Parathyroid adenoma (tissue), 2 donors: ENCODE data around the gene TIMD4.

ENCODE experiments used
- H2AFZ ChIP-seq: fragments of 300-600 bp; sonication (generic); one replicate; pipeline ENCODE4 v1.7.0; 2017; ENCODE audit warnings: antibody characterized with exemption, mild to moderate bottlenecking
- H3K27ac ChIP-seq: fragments of 300-600 bp; sonication (generic); one replicate; pipeline ENCODE4 v1.7.0; 2017
- H3K27me3 ChIP-seq: fragments of 300-600 bp; sonication (generic); one replicate; pipeline ENCODE4 v1.7.0; 2017; ENCODE audit warnings: low read length; ENCODE audit not compliant: control insufficient read depth, insufficient read depth
- H3K36me3 ChIP-seq: fragments of 300-600 bp; sonication (generic); one replicate; pipeline ENCODE4 v1.7.0; 2017; ENCODE audit warnings: low read length; ENCODE audit not compliant: control insufficient read depth, insufficient read depth
- H3K4me1 ChIP-seq: fragments of 300-600 bp; sonication (generic); one replicate; pipeline ENCODE4 v1.7.0; 2017; ENCODE audit warnings: control low read depth
- H3K4me2 ChIP-seq: fragments of 300-600 bp; sonication (generic); one replicate; pipeline ENCODE4 v1.7.0; 2017; ENCODE audit warnings: low read length
- H3K4me3 ChIP-seq: fragments of 300-600 bp; sonication (generic); one replicate; pipeline ENCODE4 v1.7.0; 2017; ENCODE audit warnings: low read depth, low read length
- H3K79me2 ChIP-seq: fragments of 300-600 bp; sonication (generic); one replicate; pipeline ENCODE4 v1.7.0; 2017; ENCODE audit warnings: control low read depth
- H3K9ac ChIP-seq: fragments of 300-600 bp; sonication (generic); one replicate; pipeline ENCODE4 v1.7.0; 2017; ENCODE audit warnings: mild to moderate bottlenecking
- H3K9me3 ChIP-seq: fragments of 300-600 bp; sonication (generic); one replicate; pipeline ENCODE4 v1.7.0; 2017; ENCODE audit warnings: low read length; ENCODE audit not compliant: control insufficient read depth
- TF ChIP-seq, protein P1 (sequence below): fragments of 300-600 bp; sonication (generic); IDR thresholded peaks from one replicate; pipeline ENCODE4 v1.7.0; 2017; ENCODE audit warnings: antibody characterized with exemption, mild to moderate bottlenecking
- donor health status: primary hyperparathyroidism.

Gene TIMD4

GRCh38 chr5:156892864-156893263 is 70.2 kb downstream of the TIMD4 start:
- Histone ChIP-seq H3K4me2 (no peak overlapping the region), H2AFZ (no peak overlapping the region), H3K36me3 (no peaks in the 10 kb centered on the region), H3K4me1 (no peaks in the 10 kb centered on the region), H3K9me3 (no peaks in the 10 kb centered on the region), H3K9ac (no peak overlapping the region), H3K27ac (no peak overlapping the region), H3K79me2 (no peaks in the 10 kb centered on the region), H3K27me3 (no peaks in the 10 kb centered on the region), H3K4me3 (no peak overlapping the region)
- TF ChIP-seq, protein P1, sequence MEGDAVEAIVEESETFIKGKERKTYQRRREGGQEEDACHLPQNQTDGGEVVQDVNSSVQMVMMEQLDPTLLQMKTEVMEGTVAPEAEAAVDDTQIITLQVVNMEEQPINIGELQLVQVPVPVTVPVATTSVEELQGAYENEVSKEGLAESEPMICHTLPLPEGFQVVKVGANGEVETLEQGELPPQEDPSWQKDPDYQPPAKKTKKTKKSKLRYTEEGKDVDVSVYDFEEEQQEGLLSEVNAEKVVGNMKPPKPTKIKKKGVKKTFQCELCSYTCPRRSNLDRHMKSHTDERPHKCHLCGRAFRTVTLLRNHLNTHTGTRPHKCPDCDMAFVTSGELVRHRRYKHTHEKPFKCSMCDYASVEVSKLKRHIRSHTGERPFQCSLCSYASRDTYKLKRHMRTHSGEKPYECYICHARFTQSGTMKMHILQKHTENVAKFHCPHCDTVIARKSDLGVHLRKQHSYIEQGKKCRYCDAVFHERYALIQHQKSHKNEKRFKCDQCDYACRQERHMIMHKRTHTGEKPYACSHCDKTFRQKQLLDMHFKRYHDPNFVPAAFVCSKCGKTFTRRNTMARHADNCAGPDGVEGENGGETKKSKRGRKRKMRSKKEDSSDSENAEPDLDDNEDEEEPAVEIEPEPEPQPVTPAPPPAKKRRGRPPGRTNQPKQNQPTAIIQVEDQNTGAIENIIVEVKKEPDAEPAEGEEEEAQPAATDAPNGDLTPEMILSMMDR, result no peak

DNA sequence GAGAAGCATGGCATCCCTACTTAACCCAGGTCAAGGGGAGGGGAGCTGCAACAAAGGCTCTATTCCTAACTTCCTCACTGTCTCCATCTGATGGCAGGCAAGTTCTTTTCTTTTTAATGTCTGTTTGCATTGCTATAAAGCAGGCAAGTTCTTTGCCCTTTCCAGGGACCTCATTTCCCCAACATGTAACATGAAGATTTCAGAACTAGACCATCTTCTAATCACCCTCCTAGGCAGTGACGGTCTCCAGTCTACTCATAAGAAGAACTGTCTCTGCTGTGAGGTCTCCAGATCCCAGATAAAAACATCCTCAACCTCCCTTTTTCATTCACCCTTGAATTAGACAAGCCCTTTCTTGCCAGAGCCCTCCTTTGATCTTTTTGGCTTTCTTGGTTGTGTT is 70.8 kb downstream of the TIMD4 start:
- H3K9ac ChIP-seq, result no peak overlapping the region
- no peaks in the 10 kb centered on the region for H3K36me3 ChIP-seq
- H3K4me1 ChIP-seq, result no peaks in the 10 kb centered on the region
- no peaks in the 10 kb centered on the region for H3K27me3 ChIP-seq
- no peaks in the 10 kb centered on the region for H3K79me2 ChIP-seq
- no peak overlapping the region for H3K27ac ChIP-seq
- no peak overlapping the region for H2AFZ ChIP-seq
- no peaks in the 10 kb centered on the region for H3K9me3 ChIP-seq
- H3K4me3 ChIP-seq, result no peak overlapping the region
- no peak overlapping the region for H3K4me2 ChIP-seq
- TF ChIP-seq, protein P1, result no peak

DNA sequence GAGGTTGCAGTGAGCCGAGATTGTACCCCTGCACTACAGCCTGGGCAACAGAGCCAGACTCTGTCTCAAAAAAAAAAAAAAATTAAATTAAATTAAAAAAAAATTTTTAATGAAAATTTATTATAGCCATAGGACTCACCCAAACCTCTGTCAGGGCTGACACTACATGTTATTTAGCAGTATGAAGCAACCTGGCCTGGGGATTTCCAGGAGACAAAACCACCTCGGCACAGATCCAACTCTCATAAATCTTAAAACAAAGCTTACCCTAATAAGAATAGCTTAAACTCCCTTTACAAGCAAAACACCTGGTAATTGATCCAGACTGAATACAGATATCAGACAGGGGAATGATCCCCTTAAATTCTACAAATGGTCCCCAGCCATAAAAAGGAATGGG is 74.5 kb downstream of the TIMD4 start:
- Histone ChIP-seq H3K27ac (no peak overlapping the region), H3K4me2 (no peak overlapping the region), H3K36me3 (no peaks in the 10 kb centered on the region), H3K4me3 (no peak overlapping the region), H2AFZ (no peak overlapping the region), H3K9ac (no peak overlapping the region), H3K79me2 (no peaks in the 10 kb centered on the region), H3K27me3 (no peaks in the 10 kb centered on the region), H3K4me1 (no peaks in the 10 kb centered on the region), H3K9me3 (no peaks in the 10 kb centered on the region)
- TF ChIP-seq, protein P1, result no peak

DNA sequence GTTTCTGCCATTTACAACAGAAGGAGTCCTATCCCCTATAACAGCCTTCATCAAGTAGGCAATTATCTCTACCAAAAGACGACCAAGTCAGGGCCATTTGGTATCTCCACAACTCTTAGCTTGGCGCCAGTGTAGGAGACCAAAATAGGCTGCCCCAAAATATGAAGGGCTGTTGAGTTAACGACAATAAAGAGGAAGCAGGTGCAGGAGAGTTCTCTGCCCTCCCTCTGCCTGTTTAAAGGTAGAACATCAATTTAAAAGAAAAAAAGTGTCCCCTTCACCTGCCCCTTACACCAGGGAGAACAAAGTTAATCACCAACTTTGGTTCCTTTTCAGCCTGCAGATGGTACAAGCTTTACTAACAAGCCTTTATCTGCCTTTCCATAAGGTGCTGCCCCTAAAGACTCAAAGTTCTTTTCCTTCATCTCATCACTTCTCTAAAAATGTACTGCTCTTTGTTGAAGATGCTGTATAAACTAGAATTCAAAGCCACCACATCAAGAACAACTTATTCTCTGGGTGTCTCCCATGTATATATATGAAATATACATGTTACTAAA is 79.6 kb downstream of the TIMD4 start:
- Histone ChIP-seq H3K79me2 (no peaks in the 10 kb centered on the region), H3K36me3 (no peaks in the 10 kb centered on the region), H3K4me1 (no peaks in the 10 kb centered on the region), H3K4me2 (no peak overlapping the region), H3K4me3 (no peak overlapping the region), H3K9me3 (no peaks in the 10 kb centered on the region), H3K27ac (no peak overlapping the region), H2AFZ (no peak overlapping the region), H3K27me3 (no peaks in the 10 kb centered on the region), H3K9ac (no peak overlapping the region)
- TF ChIP-seq, protein P1, result no peak

GRCh38 chr5:156879665-156880285 is 83.3 kb downstream of the TIMD4 start:
- no peak overlapping the region for H3K4me3 ChIP-seq
- H2AFZ ChIP-seq, result no peak overlapping the region
- H3K4me2 ChIP-seq, result no peak overlapping the region
- no peaks in the 10 kb centered on the region for H3K4me1 ChIP-seq
- H3K27me3 ChIP-seq, result no peaks in the 10 kb centered on the region
- TF ChIP-seq, protein P1, result no peak
- H3K27ac ChIP-seq, result no peak overlapping the region
- no peaks in the 10 kb centered on the region for H3K79me2 ChIP-seq
- H3K36me3 ChIP-seq, result no peaks in the 10 kb centered on the region
- no peaks in the 10 kb centered on the region for H3K9me3 ChIP-seq
- no peak overlapping the region for H3K9ac ChIP-seq
